ENCODE measurements around the gene ZDHHC8.

GRCh38 chr22:20135265-20135664, 3.7 kb downstream of the ZDHHC8 start:
- TF ChIP-seq POLR2A (IDR thresholded peaks at IDR 0.05; ENCODE audit: borderline replicate concordance, extremely low read depth, insufficient read depth, insufficient read length), result no peak
- no peak for TF ChIP-seq CEBPB (IDR thresholded peaks at IDR 0.05; ENCODE audit: low read depth)
- TF ChIP-seq YY1 (IDR thresholded peaks at IDR 0.05; ENCODE audit: extremely low read depth, insufficient replicate concordance, low read depth, low read length), result no peak
- TF ChIP-seq ELF1 (IDR thresholded peaks at IDR 0.05; ENCODE audit: borderline replicate concordance, low read depth), result no peak
- TF ChIP-seq CTCF (IDR thresholded peaks at IDR 0.05 in 2 of 3, conservative IDR thresholded peaks at IDR 0.05 in 1 of 3; ENCODE audit: borderline replicate concordance in 1 of 3, insufficient read depth in 1 of 3, low read depth in 2 of 3, low read length in 2 of 3), result no peak
- no peak for TF ChIP-seq SP1 (IDR thresholded peaks at IDR 0.05; ENCODE audit: low read depth)
- no peak for TF ChIP-seq JUND (IDR thresholded peaks at IDR 0.05)
- TF ChIP-seq EZH2phosphoT487 (IDR thresholded peaks at IDR 0.05; ENCODE audit: borderline replicate concordance), result no peak
- TF ChIP-seq POLR2AphosphoS5 (IDR thresholded peaks at IDR 0.05; ENCODE audit: low read depth, low read length), result no peak
- TF ChIP-seq CBX3 (IDR thresholded peaks at IDR 0.05; ENCODE audit: low read depth), result no peak
- no peak for TF ChIP-seq RAD21 (IDR thresholded peaks at IDR 0.05; ENCODE audit: low read depth)
- TF ChIP-seq ZNF274 (IDR thresholded peaks at IDR 0.05; ENCODE audit: low read depth, low read length), result no peak
- no peak for TF ChIP-seq SRF (IDR thresholded peaks at IDR 0.05; ENCODE audit: low read depth)

Data from HCT116 (cell line).